Measurements from ENCODE around the gene XRCC3. TPM values are rescaled to one million over a fixed set of nuclear protein-coding genes. Genes with fewer than 3 reads are reported as not detected.

XRCC3 gene
- polyA plus RNA-seq, 1 donor: 14.7 TPM

DNA sequence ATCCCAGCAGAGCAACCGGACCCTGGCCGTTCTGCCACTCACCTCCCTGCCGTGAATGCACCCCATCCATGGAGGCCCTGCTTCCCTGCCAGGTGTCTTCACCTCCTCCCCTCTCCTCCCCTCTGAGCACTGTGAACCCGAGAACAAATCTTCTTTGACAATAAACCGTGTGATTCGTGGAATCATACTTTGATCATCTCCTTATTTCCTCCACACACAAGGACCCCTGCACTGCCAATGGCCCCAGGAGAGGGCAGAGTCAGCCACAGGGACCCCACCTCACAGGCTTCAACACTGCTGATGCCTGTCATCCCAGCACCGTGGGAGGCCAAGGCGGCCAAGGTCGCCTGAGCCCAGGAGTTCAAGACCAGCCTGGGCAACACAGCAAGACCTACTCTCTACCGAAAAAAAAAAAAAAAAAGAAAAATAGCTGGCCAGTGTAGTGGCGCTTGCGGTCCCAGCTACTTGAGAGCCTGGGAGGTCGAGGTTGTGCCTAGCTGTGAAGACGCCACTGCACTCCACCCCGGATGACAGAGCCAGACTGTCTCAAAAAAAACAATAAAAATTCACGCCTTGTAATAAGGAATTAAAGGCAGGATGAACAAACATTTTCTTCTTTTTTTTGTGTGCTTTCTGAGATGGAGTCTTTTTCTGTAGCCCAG, 1.1 kb downstream of the XRCC3 start:
- no peak for DNase-seq
- Histone ChIP-seq H3K27ac (ENCODE audit: low read length) (no peak overlapping the region), H3K4me3 (ENCODE audit: low read length) (peak overlapping the region; percentile 34), H3K9me3 (ENCODE audit: control insufficient read depth, low read depth, low read length) (no peaks in the 10 kb centered on the region), H3K4me1 (ENCODE audit: control insufficient read depth, insufficient read depth, low read length) (peaks cover 25% of the 10 kb centered on the region), H3K27me3 (ENCODE audit: control insufficient read depth, insufficient read depth, low read length) (no peaks in the 10 kb centered on the region), H3K36me3 (ENCODE audit: control insufficient read depth, insufficient read depth, low read length) (peaks cover 13% of the 10 kb centered on the region)
- 70% methylated on average over 2 of the region's 16 CpGs for WGBS (ENCODE audit: insufficient coverage, low lambda C conversion rate)

DNA sequence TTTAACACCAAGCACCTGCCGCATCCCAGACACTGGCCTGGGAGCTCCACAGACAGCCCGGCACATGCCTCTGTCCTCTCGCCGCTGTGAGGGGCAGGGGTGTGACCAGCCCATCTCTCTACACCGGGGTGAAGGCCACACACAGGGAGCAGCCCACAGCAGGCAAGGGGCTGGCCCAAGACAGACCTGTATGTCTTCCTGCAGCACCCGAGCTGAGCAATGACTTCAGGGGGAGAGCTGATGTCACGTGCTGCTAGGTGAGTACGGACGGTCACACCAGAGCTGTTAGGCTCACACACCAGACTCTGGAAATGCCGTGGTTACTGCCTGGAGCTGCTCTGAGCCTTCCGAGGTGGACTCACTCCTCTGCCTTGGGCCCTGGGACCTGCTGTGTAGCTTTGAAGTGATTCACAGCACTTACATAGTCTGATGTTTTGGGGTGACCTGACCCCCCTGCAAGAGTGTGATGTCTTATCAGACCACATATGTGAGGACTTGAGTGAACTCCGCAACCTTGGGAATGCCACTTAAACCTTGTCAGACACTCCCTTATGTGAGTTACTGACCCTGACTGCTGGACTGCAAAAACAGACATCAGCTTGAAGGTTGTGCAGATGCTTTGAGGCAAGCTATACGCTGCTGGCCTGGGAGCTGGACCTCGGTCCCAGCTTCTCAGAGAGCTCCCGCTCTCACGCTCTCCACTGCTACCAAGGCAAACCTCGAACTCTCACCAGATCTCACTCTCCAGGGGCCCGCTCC, 1.8 kb downstream of the XRCC3 start:
- no peak for DNase-seq
- Histone ChIP-seq H3K9me3 (ENCODE audit: control insufficient read depth, low read depth, low read length) (no peaks in the 10 kb centered on the region), H3K27ac (ENCODE audit: low read length) (no peak overlapping the region), H3K4me1 (ENCODE audit: control insufficient read depth, insufficient read depth, low read length) (peaks cover 25% of the 10 kb centered on the region), H3K27me3 (ENCODE audit: control insufficient read depth, insufficient read depth, low read length) (no peaks in the 10 kb centered on the region), H3K36me3 (ENCODE audit: control insufficient read depth, insufficient read depth, low read length) (peaks cover 19% of the 10 kb centered on the region), H3K4me3 (ENCODE audit: low read length) (no peak overlapping the region)
- WGBS (ENCODE audit: insufficient coverage, low lambda C conversion rate): no CpG with 5 or more reads among the region's 18 CpGs

GRCh38 chr14:103712633-103713247, 2.5 kb downstream of the XRCC3 start:
- no peak for DNase-seq
- Histone ChIP-seq H3K4me3 (ENCODE audit: low read length) (no peak overlapping the region), H3K27me3 (ENCODE audit: control insufficient read depth, insufficient read depth, low read length) (no peaks in the 10 kb centered on the region), H3K9me3 (ENCODE audit: control insufficient read depth, low read depth, low read length) (no peaks in the 10 kb centered on the region), H3K36me3 (ENCODE audit: control insufficient read depth, insufficient read depth, low read length) (peaks cover 18% of the 10 kb centered on the region), H3K27ac (ENCODE audit: low read length) (no peak overlapping the region), H3K4me1 (ENCODE audit: control insufficient read depth, insufficient read depth, low read length) (peaks cover 25% of the 10 kb centered on the region)
- WGBS (ENCODE audit: insufficient coverage, low lambda C conversion rate): no CpG with 5 or more reads among the region's 24 CpGs

DNA sequence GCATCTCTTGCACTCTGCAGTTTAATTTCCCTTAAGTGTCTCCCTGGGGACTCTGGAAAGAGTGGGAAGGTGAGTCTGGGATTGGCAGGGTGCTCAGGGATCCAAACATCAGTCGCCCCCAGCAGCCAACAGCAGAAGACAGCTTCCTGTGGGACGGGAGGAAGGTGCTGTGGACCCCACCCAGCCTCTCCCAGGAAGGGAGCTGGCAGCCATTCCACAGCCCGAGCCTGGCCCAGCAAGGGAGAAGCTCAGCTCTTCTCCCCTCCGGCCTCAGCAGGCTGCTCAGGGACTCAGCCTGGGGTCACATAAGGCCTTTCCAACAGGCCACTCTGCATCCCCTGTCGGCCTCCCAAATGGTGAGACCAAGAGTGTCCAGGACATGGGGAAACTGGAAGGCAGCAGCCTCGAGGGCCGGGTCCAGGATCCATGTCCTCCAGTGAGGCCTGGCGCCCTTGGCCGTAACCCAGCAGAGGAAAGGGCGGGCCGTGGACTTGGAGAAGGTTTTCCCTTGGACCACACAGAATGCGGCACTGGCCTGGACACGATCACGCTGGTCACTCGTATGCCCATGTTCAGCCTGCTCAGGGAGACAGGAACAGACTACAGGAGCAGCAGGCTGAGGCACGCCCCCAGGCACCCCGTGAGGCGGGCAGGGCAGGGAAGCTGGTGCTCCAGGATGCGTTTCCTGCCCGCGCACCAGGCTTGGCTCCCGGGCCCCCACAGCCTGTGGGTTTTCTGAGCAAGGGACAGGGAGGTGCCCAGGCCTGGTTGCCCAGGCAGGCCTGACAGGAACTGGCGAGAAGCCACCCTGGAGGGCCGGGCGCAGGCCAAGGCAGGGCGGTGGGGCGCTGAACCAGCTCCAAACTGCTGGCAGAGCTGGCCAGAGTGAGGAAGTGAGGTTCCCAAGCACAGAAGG, 3.5 kb downstream of the XRCC3 start:
- no peak overlapping the region for H3K27ac ChIP-seq (ENCODE audit: low read length)

DNA sequence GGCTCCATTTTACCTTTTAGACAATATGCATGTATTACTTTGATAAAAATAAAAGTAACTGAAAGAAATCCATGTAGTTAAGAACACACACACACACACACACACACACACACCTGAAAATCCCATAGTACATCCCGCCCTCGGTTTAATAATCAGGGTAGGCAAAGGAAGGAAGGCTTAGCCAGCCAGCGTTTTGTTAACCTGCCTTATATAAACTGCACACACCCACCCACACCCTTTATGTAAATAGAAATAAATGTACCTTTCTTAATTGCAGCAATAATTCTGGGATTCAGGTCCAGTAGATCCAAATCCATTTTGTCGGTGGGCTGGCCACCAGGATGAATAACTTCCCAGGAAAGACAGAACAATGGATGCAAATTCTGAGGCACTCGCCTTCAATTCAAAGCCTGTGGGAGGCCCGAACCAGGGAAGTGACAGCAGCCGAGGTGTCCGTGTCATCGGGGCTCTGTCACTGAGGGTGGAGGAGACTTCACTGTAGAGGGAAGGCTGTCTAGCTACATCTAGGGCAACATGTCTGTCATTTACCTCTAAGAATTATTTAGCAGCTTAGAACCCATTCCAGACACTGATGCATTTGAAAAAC, 4.4 kb downstream of the XRCC3 start:
- Histone ChIP-seq H3K27me3 (ENCODE audit: control insufficient read depth, insufficient read depth, low read length) (no peaks in the 10 kb centered on the region), H3K27ac (ENCODE audit: low read length) (no peak overlapping the region), H3K9me3 (ENCODE audit: control insufficient read depth, low read depth, low read length) (no peaks in the 10 kb centered on the region), H3K4me1 (ENCODE audit: control insufficient read depth, insufficient read depth, low read length) (peaks cover 18% of the 10 kb centered on the region), H3K36me3 (ENCODE audit: control insufficient read depth, insufficient read depth, low read length) (peaks cover 31% of the 10 kb centered on the region), H3K4me3 (ENCODE audit: low read length) (no peak overlapping the region)
- DNase-seq: peak in 1 of 2 donors; percentile 46
- no CpG with 5 or more reads among the region's 9 CpGs for WGBS (ENCODE audit: insufficient coverage, low lambda C conversion rate)

More for the DNA sequence above, 3.5 kb downstream of the XRCC3 start:
- DNase-seq: no peak
- Histone ChIP-seq H3K4me1 (ENCODE audit: control insufficient read depth, insufficient read depth, low read length) (peaks cover 22% of the 10 kb centered on the region), H3K36me3 (ENCODE audit: control insufficient read depth, insufficient read depth, low read length) (peaks cover 24% of the 10 kb centered on the region), H3K9me3 (ENCODE audit: control insufficient read depth, low read depth, low read length) (no peaks in the 10 kb centered on the region), H3K4me3 (ENCODE audit: low read length) (no peak overlapping the region), H3K27me3 (ENCODE audit: control insufficient read depth, insufficient read depth, low read length) (no peaks in the 10 kb centered on the region)
- no CpG with 5 or more reads among the region's 27 CpGs for WGBS (ENCODE audit: insufficient coverage, low lambda C conversion rate)

DNA sequence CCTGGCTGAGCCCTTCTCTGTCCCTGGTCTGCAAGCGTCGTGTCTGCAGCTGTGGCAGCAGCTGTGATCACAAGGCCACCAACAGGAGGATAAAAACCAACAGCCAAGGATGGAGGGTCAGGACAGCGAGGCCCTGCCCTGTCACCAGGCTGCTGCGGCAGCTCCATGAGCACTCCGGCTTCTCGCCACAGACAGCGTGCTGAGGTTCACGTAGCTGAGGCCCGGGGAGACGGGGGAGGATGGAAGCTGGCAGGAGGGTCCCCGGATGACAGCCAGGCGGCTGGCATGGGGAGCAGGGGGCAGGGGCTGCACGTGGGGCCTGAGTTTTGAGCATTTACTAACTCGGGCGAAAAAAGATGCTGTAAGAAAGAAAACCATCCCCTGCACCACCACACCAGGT, 5.4 kb downstream of the XRCC3 start:
- Histone ChIP-seq H3K27me3 (ENCODE audit: control insufficient read depth, insufficient read depth, low read length) (no peaks in the 10 kb centered on the region), H3K4me3 (ENCODE audit: low read length) (no peak overlapping the region), H3K4me1 (ENCODE audit: control insufficient read depth, insufficient read depth, low read length) (peaks cover 18% of the 10 kb centered on the region), H3K36me3 (ENCODE audit: control insufficient read depth, insufficient read depth, low read length) (peaks cover 40% of the 10 kb centered on the region), H3K9me3 (ENCODE audit: control insufficient read depth, low read depth, low read length) (no peaks in the 10 kb centered on the region), H3K27ac (ENCODE audit: low read length) (no peak overlapping the region)
- DNase-seq: no peak
- no CpG with 5 or more reads among the region's 15 CpGs for WGBS (ENCODE audit: insufficient coverage, low lambda C conversion rate)

DNA sequence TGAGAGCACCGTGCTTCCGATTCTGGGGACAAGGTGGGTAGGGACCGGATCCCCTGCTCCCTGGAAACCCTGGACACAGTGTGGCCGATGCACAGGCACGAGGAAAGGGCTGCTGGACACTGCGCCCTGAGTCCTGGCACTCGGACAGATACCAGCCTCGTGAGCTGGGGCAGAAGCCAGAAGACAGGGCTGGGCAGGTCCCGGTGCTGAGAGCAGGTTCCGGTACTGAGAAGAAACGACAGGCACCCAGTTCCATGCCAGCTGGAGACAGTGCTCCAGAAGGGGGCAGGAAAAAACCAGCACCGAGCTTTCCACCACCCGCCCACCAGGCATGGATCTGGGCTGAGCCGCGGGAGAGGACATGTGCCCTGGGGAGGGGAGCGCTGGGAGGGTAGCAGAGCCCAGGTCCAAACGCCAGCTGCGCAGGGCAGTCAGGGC, 6.5 kb downstream of the XRCC3 start:
- Histone ChIP-seq H3K4me3 (ENCODE audit: low read length) (no peak overlapping the region), H3K27ac (ENCODE audit: low read length) (no peak overlapping the region), H3K27me3 (ENCODE audit: control insufficient read depth, insufficient read depth, low read length) (no peaks in the 10 kb centered on the region), H3K36me3 (ENCODE audit: control insufficient read depth, insufficient read depth, low read length) (peaks cover 48% of the 10 kb centered on the region), H3K4me1 (ENCODE audit: control insufficient read depth, insufficient read depth, low read length) (peaks cover 10% of the 10 kb centered on the region), H3K9me3 (ENCODE audit: control insufficient read depth, low read depth, low read length) (no peaks in the 10 kb centered on the region)
- no CpG with 5 or more reads among the region's 18 CpGs for WGBS (ENCODE audit: insufficient coverage, low lambda C conversion rate)
- DNase-seq: no peak

DNA sequence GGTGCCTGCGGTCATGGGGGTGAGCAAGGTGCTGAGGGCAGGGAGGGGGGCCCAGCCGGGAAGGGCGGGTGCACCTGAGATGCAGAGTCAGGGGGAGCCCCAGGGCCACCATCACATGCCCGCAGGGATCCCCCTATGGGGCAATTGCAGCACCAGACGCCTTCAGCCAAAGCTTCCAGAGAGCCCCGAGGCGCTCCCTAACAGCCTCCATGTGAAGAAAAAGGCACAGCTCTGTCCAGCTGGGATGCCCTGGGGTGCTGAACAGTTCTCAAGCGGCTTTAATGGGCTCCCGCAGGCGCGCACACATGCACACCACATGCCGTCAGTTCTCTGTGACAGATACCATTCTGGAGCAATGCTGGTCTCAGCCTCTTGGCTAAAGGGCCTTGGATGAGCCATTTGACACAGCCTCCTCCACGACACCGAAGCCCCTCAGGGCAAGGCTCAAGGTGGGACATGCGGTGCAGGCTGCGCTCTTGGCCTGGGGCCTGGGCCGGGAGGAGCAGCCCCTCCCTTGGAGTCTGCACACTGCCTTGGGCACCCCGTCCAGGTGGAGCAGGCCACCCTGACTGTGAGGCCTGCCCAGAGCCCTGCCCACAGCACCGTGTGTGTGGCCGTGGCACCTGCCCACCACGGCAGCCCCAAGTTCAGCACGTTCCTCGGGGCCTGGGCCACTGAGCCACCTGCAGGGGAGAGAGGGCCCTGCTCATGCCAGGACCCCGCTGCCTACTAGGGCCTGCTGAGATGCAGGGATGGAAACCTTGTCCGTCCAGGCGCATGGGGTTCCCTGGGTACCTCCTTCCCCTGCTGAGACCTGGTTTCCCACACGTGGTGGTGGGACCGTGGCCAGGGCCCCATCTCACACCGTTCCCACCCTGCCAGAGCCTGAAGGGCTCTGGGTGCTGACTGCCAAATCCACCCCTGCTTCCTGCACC, 7.7 kb downstream of the XRCC3 start:
- H3K9me3 ChIP-seq (ENCODE audit: control insufficient read depth, low read depth, low read length): no peaks in the 10 kb centered on the region
- no peak overlapping the region for H3K27ac ChIP-seq (ENCODE audit: low read length)
- peaks cover 6% of the 10 kb centered on the region for H3K4me1 ChIP-seq (ENCODE audit: control insufficient read depth, insufficient read depth, low read length)
- DNase-seq: no peak
- WGBS (ENCODE audit: insufficient coverage, low lambda C conversion rate): no CpG with 5 or more reads among the region's 29 CpGs
- H3K27me3 ChIP-seq (ENCODE audit: control insufficient read depth, insufficient read depth, low read length): no peaks in the 10 kb centered on the region
- H3K4me3 ChIP-seq (ENCODE audit: low read length): no peak overlapping the region
- H3K36me3 ChIP-seq (ENCODE audit: control insufficient read depth, insufficient read depth, low read length): peaks cover 60% of the 10 kb centered on the region
